DND-41 (cell line): Measurements from ENCODE around the gene CELSR1.

Experiments
- ATAC-seq: fragments of 200-7000 bp; cut with Tn5 transposase; 3 replicates; pipeline ENCODE4 v1.9.1; 2021; ENCODE audit warnings: low read depth; ENCODE audit not compliant: insufficient read depth
- DNase-seq: peaks from one replicate; pipeline ENCODE4 v3.0.0-alpha.2; 2020
- H2AFZ ChIP-seq: 2 replicates; pipeline ENCODE4 v1.6.0; 2012; ENCODE audit warnings: low read depth, low read length
- H3K27ac ChIP-seq: 2 replicates; pipeline ENCODE4 v1.5.1; 2012; ENCODE audit warnings: low read length, inconsistent platforms
- H3K27me3 ChIP-seq: fragments of 200-600 bp; sonication (generic); 2 replicates; pipeline ENCODE4 v1.6.0; 2012; ENCODE audit warnings: low read length, mild to moderate bottlenecking, inconsistent platforms; ENCODE audit not compliant: insufficient read depth, poor library complexity
- H3K36me3 ChIP-seq: 2 replicates; pipeline ENCODE4 v1.5.1; 2012; ENCODE audit warnings: low read length, inconsistent platforms; ENCODE audit not compliant: insufficient read depth
- H3K4me1 ChIP-seq: 2 replicates; pipeline ENCODE4 v1.5.1; 2012; ENCODE audit warnings: mild to moderate bottlenecking, low read length; ENCODE audit not compliant: insufficient read depth
- H3K4me2 ChIP-seq: 2 replicates; pipeline ENCODE4 v1.6.0; 2012; ENCODE audit warnings: mild to moderate bottlenecking, moderate library complexity, low read length, inconsistent platforms; ENCODE audit not compliant: insufficient read depth
- H3K4me3 ChIP-seq, 2 experiments: fragments of 200-600 bp in 1 of 2; shearing (Covaris generic) in 1 of 2; 2 replicates each; pipeline ENCODE4 v1.5.1; 2012 to 2016; ENCODE audit warnings: inconsistent platforms in 2 of 2, low read length in 2 of 2, mild to moderate bottlenecking in 2 of 2, low read depth in 1 of 2, moderate library complexity in 1 of 2
- H3K79me2 ChIP-seq: 2 replicates; pipeline ENCODE4 v1.6.0; 2012; ENCODE audit warnings: low read length, inconsistent platforms; ENCODE audit not compliant: insufficient read depth
- H3K9ac ChIP-seq: 2 replicates; pipeline ENCODE4 v1.6.0; 2012; ENCODE audit warnings: low read depth, mild to moderate bottlenecking, inconsistent platforms, low read length, moderate library complexity
- H3K9me3 ChIP-seq: 2 replicates; pipeline ENCODE4 v1.5.1; 2012; ENCODE audit warnings: low read length, moderate library complexity, mild to moderate bottlenecking, inconsistent platforms; ENCODE audit not compliant: insufficient read depth, severe bottlenecking
- H4K20me1 ChIP-seq: 2 replicates; pipeline ENCODE4 v1.6.0; 2012; ENCODE audit warnings: low read length; ENCODE audit not compliant: insufficient read depth
- EZH2 ChIP-seq: IDR thresholded peaks from 3 replicates; pipeline ENCODE4 v1.6.1; 2012; ENCODE audit warnings: borderline replicate concordance, low read depth, mild to moderate bottlenecking, moderate library complexity, low read length, inconsistent platforms; ENCODE audit not compliant: severe bottlenecking
- TF ChIP-seq, protein P1 (sequence below): IDR thresholded peaks from 2 replicates; pipeline ENCODE4 v1.5.1; 2012; ENCODE audit warnings: borderline replicate concordance, low read length, moderate library complexity, mild to moderate bottlenecking; ENCODE audit not compliant: poor library complexity, severe bottlenecking; ENCODE audit errors: extremely low read depth

Gene CELSR1

DNA sequence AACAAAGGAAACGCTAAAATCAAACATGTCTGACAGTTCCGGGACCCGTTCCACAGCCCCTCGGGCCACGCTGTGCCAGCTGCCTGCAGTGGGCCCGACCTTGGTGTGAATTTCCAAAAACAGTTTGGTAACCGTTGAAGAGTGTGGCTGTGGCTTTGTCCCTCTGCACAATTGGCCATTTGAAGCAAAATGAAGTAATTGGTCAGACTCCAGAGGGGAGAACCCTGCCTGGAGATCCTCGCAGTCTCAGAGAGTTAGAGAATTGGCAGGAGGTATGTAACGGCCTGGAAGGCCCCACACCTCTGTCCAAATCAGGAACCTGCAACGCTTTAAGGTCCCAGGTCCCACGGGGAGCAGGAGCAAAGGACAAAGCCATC is 175.6 kb downstream of the CELSR1 start:
- Histone ChIP-seq H4K20me1 (peaks cover 10% of the 10 kb centered on the region), H3K79me2 (no peaks in the 10 kb centered on the region), H3K27ac (no peak overlapping the region), H3K4me2 (no peak overlapping the region), H3K4me1 (no peaks in the 10 kb centered on the region), H3K36me3 (peaks cover 8% of the 10 kb centered on the region), H3K9ac (no peak overlapping the region), H3K9me3 (no peaks in the 10 kb centered on the region), H3K27me3 (no peaks in the 10 kb centered on the region), H2AFZ (no peak overlapping the region), H3K4me3 (no peak overlapping the region)
- ATAC-seq (no peak), DNase-seq (no peak)
- TF ChIP-seq, protein P1, sequence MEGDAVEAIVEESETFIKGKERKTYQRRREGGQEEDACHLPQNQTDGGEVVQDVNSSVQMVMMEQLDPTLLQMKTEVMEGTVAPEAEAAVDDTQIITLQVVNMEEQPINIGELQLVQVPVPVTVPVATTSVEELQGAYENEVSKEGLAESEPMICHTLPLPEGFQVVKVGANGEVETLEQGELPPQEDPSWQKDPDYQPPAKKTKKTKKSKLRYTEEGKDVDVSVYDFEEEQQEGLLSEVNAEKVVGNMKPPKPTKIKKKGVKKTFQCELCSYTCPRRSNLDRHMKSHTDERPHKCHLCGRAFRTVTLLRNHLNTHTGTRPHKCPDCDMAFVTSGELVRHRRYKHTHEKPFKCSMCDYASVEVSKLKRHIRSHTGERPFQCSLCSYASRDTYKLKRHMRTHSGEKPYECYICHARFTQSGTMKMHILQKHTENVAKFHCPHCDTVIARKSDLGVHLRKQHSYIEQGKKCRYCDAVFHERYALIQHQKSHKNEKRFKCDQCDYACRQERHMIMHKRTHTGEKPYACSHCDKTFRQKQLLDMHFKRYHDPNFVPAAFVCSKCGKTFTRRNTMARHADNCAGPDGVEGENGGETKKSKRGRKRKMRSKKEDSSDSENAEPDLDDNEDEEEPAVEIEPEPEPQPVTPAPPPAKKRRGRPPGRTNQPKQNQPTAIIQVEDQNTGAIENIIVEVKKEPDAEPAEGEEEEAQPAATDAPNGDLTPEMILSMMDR = no peak
- TF ChIP-seq EZH2 = no peak

DNA sequence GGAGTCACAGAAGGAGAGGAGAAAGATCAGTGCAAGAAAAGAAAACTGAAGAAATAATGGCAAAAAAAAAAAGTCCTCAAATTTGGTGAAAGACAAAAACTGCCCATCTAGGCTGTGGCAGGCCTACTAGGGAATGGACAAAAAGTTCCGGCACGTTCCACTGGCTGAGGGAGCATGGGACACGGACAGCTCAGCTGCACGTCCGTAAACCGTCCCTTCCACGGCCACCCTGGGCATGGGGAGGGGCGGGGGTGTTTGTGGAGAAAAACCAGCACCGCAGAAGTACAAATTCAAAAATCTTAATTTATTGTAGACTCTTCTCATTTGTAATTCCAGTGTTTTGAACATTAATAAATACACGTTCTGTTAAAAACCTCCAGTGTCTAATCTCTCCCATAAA is 176.5 kb downstream of the CELSR1 start:
- Histone ChIP-seq H3K9ac (no peak overlapping the region), H3K27ac (no peak overlapping the region), H3K4me2 (no peak overlapping the region), H3K9me3 (no peaks in the 10 kb centered on the region), H2AFZ (no peak overlapping the region), H3K27me3 (no peaks in the 10 kb centered on the region), H3K79me2 (no peaks in the 10 kb centered on the region), H3K4me3 (no peak overlapping the region), H3K36me3 (peaks cover 18% of the 10 kb centered on the region), H3K4me1 (no peaks in the 10 kb centered on the region), H4K20me1 (peaks cover 15% of the 10 kb centered on the region)
- DNase-seq (no peak), ATAC-seq (no peak)
- TF ChIP-seq, protein P1 = no peak
- no peak for TF ChIP-seq EZH2

DNA sequence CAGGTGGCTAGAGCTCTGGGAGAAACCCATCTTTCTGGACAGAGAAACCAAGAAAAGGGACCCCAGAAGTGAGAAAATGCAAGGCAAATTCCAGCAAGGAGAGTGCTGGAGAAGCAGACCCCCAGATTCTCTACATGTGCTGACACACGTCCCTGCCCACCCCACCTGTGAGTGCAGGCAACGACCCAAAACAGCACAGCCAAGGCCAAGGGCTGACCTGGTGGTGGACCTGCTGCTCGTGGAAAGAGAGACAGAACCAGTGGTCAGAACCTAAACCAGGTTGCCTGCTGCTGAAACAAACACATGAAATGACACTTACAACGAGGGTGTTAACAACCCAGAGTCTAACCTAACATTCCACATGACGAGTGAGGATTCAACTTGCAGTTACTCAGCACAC is 177.3 kb downstream of the CELSR1 start:
- H3K4me3 ChIP-seq = no peak overlapping the region
- no peaks in the 10 kb centered on the region for H3K4me1 ChIP-seq
- H2AFZ ChIP-seq = no peak overlapping the region
- H3K27ac ChIP-seq = no peak overlapping the region
- H3K9ac ChIP-seq = no peak overlapping the region
- no peak for TF ChIP-seq EZH2
- TF ChIP-seq, protein P1 = no peak
- DNase-seq = no peak
- ATAC-seq = no peak
- H3K79me2 ChIP-seq = no peaks in the 10 kb centered on the region
- no peaks in the 10 kb centered on the region for H3K9me3 ChIP-seq
- no peaks in the 10 kb centered on the region for H3K27me3 ChIP-seq
- H3K4me2 ChIP-seq = no peak overlapping the region
- H4K20me1 ChIP-seq = peaks cover 23% of the 10 kb centered on the region
- peaks cover 26% of the 10 kb centered on the region for H3K36me3 ChIP-seq

DNA sequence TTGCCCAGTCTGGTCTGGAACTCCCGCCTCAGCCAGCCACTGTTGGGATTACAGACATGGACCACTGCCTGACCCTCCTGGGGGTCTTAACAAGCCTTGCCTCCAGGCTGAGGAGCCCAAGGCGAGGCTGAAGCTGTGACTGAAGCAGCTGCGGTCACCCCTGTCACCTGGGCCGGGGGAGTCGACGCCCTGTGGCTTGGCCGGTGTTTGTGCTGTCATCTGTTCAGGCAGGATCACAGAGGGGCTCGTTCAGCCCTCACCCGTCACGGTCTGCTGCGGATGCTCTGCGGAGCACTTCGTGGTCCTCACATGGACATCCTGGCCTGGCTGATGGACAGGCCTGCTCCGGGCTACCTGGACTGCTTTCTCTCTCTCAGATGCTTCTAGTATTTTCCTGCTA is 178.1 kb downstream of the CELSR1 start:
- Histone ChIP-seq H3K9ac (no peak overlapping the region), H2AFZ (no peak overlapping the region), H3K9me3 (no peaks in the 10 kb centered on the region), H3K4me1 (no peaks in the 10 kb centered on the region), H4K20me1 (peaks cover 28% of the 10 kb centered on the region), H3K36me3 (peaks cover 33% of the 10 kb centered on the region), H3K4me2 (no peak overlapping the region), H3K27ac (no peak overlapping the region), H3K4me3 (no peak overlapping the region), H3K79me2 (no peaks in the 10 kb centered on the region), H3K27me3 (no peaks in the 10 kb centered on the region)
- TF ChIP-seq EZH2 = no peak
- TF ChIP-seq, protein P1 = no peak
- ATAC-seq (no peak), DNase-seq (no peak)
